Upper lobe of right lung (tissue), 1 donor: ENCODE data around the gene GRM7. TPM values are rescaled to one million over a fixed set of nuclear protein-coding genes. Genes with fewer than 3 reads are reported as not detected.

Source experiments
- ATAC-seq: fragments of 200-7000 bp; cut with Tn5 transposase; one replicate; pipeline ENCODE4 v1.9.1; 2020; ENCODE audit warnings: mild to moderate bottlenecking, moderate library complexity
- DNase-seq: peaks from one replicate; pipeline ENCODE4 v3.0.0-alpha.2; 2020
- H3K27ac ChIP-seq: fragments of 200-600 bp; one replicate; pipeline ENCODE4 v1.8.0; 2022
- H3K27me3 ChIP-seq: fragments of 200-600 bp; one replicate; pipeline ENCODE4 v1.8.0; 2022; ENCODE audit warnings: mild to moderate bottlenecking
- H3K36me3 ChIP-seq: fragments of 200-600 bp; one replicate; pipeline ENCODE4 v1.8.0; 2022
- H3K4me1 ChIP-seq: fragments of 200-600 bp; one replicate; pipeline ENCODE4 v1.8.0; 2022
- H3K4me3 ChIP-seq: fragments of 200-600 bp; one replicate; pipeline ENCODE4 v1.8.0; 2022; ENCODE audit warnings: mild to moderate bottlenecking
- H3K9me3 ChIP-seq: fragments of 200-600 bp; one replicate; pipeline ENCODE4 v1.8.0; 2022
- intact Hi-C: fragments of 100-400 bp; cut with DNase I; formaldehyde crosslinking; loops from one replicate; pipeline ENCODE4 v1.11.0; 2022
- total RNA-seq: library from RNA; stranded (reverse); fragmentation: NEBNext Ultra II Directional; extraction: Animal tissue kit (Norgen Biotek cat#: 25700); gene quantifications from one replicate; pipeline ENCODE4 v1.2.1, GENCODE V29; 2021
- TF ChIP-seq, protein P1 (sequence below): fragments of 200-600 bp; IDR thresholded peaks from one replicate; pipeline ENCODE4 v1.8.0; 2022; ENCODE audit warnings: antibody characterized with exemption
- donor health status: DM: no; HTN: yes; CAD: no; lungs with severe emphysema.

The GRM7 gene
- total RNA-seq, 1 donor from 2014 or later, result not detected

DNA sequence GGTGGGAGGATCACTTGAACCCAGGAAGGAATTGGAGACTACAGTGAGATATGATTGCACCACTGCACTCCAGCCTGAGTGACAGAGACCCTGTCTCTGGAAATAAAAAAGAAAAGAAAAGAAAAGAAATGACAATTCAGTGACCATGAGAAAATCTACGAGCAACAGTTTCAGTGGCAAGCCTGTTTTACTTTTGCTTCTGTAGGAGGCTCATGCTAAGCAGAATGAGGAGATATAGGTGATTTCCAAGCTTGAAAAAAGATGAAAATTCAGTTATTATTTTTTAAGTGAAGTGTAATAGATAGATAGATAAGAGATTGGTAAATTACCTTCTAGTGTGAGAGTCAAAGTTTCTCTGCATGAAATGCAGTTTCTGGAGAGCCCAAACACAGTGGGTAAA, 651.1 kb downstream of the GRM7 start:
- no peaks in the 10 kb centered on the region for H3K36me3 ChIP-seq

DNA sequence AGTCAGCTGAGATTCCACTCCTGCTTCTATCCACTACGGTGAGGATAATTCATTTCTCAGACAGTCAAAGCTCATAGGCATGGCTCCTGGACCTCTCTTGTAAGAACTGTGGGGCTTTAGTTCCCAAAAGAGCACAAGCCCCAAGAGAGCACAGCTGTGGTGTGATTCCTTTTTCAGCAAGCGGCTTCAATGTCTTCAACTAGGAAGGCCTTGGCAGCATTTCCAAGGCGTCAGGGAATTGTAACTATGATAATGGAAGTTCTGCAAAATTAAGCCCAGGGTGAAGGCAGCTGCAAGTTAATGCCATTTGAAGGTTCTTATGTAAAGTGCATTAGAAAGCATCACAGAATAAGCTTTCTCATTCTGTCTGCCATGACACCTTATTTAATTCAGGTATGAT, 657.1 kb downstream of the GRM7 start:
- no peaks in the 10 kb centered on the region for H3K27me3 ChIP-seq
- no peak overlapping the region for H3K27ac ChIP-seq
- TF ChIP-seq, protein P1, sequence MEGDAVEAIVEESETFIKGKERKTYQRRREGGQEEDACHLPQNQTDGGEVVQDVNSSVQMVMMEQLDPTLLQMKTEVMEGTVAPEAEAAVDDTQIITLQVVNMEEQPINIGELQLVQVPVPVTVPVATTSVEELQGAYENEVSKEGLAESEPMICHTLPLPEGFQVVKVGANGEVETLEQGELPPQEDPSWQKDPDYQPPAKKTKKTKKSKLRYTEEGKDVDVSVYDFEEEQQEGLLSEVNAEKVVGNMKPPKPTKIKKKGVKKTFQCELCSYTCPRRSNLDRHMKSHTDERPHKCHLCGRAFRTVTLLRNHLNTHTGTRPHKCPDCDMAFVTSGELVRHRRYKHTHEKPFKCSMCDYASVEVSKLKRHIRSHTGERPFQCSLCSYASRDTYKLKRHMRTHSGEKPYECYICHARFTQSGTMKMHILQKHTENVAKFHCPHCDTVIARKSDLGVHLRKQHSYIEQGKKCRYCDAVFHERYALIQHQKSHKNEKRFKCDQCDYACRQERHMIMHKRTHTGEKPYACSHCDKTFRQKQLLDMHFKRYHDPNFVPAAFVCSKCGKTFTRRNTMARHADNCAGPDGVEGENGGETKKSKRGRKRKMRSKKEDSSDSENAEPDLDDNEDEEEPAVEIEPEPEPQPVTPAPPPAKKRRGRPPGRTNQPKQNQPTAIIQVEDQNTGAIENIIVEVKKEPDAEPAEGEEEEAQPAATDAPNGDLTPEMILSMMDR, result no peak
- H3K4me1 ChIP-seq, result no peaks in the 10 kb centered on the region
- intact Hi-C loops, result no loop called here
- no peaks in the 10 kb centered on the region for H3K36me3 ChIP-seq
- no peak for DNase-seq
- H3K9me3 ChIP-seq, result no peaks in the 10 kb centered on the region
- H3K4me3 ChIP-seq, result no peak overlapping the region
- ATAC-seq, result no peak

More for the DNA sequence above, 651.1 kb downstream of the GRM7 start:
- no peak overlapping the region for H3K27ac ChIP-seq
- intact Hi-C loops, result no loop called here
- no peak overlapping the region for H3K4me3 ChIP-seq
- H3K4me1 ChIP-seq, result no peaks in the 10 kb centered on the region
- H3K9me3 ChIP-seq, result no peaks in the 10 kb centered on the region
- TF ChIP-seq, protein P1, result no peak
- DNase-seq (no peak), ATAC-seq (no peak)
- no peaks in the 10 kb centered on the region for H3K27me3 ChIP-seq

DNA sequence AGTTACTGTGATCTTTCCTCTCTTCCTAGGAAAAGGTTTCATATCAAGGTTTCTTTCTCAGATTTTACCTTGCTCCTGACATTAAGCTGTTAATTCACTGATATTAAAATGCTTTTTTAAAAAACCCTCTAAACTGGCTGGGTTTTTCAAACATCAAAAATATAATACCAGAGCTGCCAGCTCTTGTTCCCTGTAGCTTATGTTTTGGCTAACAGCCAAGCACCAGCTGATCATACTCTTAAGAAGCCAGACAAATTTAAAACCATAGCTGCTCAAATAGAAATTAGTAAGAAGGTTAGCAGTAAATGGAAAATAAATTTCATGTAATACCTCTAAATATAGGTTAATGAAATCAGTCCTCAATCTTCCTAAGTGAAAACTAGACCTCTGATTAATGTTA, 657.5 kb downstream of the GRM7 start:
- no peak overlapping the region for H3K27ac ChIP-seq
- H3K9me3 ChIP-seq, result no peaks in the 10 kb centered on the region
- DNase-seq, result no peak
- no peak overlapping the region for H3K4me3 ChIP-seq
- no peak for ATAC-seq
- TF ChIP-seq, protein P1, result no peak
- no peaks in the 10 kb centered on the region for H3K4me1 ChIP-seq
- no peaks in the 10 kb centered on the region for H3K36me3 ChIP-seq
- H3K27me3 ChIP-seq, result no peaks in the 10 kb centered on the region
- intact Hi-C loops, result no loop called here

DNA sequence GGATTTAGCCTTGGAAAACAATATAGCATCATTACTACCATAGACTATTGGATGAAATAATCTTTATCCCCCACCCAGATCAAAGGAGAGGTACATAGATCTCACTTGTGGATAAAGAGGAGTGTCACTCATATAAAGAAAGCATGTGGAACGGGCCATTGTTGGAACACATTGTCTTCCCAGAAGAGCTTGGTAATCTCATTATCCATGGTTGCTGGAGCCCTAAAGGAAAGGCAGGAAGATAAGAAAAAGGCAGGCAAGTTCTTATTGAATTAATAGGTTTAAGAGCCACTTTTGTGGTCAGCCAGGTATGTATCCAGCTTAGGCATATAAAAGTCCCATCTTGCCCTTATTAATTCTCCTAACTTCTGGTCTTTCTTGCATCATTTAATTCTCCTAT, 659.1 kb downstream of the GRM7 start:
- ATAC-seq (no peak), DNase-seq (no peak)

DNA sequence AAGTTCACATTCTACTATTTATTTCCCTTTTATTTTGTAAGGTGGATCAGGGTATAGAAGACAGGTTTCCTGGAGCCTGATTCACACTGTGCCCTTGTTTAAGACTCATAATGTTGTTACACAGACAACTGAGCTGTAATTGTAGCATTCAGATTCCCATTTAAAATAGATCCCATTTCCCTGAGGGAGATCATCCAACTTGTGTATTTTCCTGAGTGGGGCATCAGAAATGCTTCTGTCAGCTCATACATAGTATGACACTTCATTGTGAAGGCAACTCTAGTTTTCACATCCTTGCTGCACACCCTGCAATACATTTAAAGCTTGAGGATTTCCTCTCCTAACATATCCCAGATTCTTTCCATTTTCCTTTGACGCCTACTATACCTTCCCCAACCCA, 659.7 kb downstream of the GRM7 start:
- Histone ChIP-seq H3K4me3 (no peak overlapping the region), H3K27ac (no peak overlapping the region), H3K36me3 (no peaks in the 10 kb centered on the region), H3K27me3 (no peaks in the 10 kb centered on the region), H3K4me1 (no peaks in the 10 kb centered on the region), H3K9me3 (no peaks in the 10 kb centered on the region)
- TF ChIP-seq, protein P1, result no peak
- DNase-seq (no peak), ATAC-seq (no peak)
- intact Hi-C loops, result no loop called here

More for the DNA sequence above, 659.1 kb downstream of the GRM7 start:
- intact Hi-C loops, result no loop called here
- H3K27ac ChIP-seq, result no peak overlapping the region
- H3K9me3 ChIP-seq, result no peaks in the 10 kb centered on the region
- no peak overlapping the region for H3K4me3 ChIP-seq
- H3K36me3 ChIP-seq, result no peaks in the 10 kb centered on the region
- no peaks in the 10 kb centered on the region for H3K4me1 ChIP-seq
- TF ChIP-seq, protein P1, result no peak
- no peaks in the 10 kb centered on the region for H3K27me3 ChIP-seq

DNA sequence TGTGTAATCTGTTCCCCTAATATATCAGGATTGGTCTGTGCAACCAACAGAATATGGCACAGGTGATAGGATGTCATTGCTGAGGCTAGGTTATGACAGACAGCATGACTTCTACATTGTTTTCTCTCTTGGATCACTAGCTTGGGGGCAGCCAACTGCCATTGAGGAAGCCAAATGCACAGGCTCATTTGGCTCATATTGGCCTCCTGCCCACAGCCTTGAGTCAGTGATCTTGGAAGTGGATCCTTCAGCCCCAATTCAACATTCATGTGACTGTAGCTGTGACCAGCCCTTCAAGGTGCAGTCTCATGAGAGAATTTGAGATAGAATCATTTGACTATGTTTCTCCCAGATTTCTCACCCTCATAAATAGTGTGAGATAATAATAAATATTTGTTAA, 675.6 kb downstream of the GRM7 start:
- Histone ChIP-seq H3K4me1 (no peaks in the 10 kb centered on the region), H3K36me3 (no peaks in the 10 kb centered on the region), H3K27ac (no peak overlapping the region), H3K4me3 (no peak overlapping the region), H3K27me3 (no peaks in the 10 kb centered on the region), H3K9me3 (no peaks in the 10 kb centered on the region)
- intact Hi-C loops, result no loop called here
- ATAC-seq, result no peak
- TF ChIP-seq, protein P1, result no peak
- no peak for DNase-seq
